ENCODE measurements around the gene CNKSR1.

CNKSR1 gene

DNA sequence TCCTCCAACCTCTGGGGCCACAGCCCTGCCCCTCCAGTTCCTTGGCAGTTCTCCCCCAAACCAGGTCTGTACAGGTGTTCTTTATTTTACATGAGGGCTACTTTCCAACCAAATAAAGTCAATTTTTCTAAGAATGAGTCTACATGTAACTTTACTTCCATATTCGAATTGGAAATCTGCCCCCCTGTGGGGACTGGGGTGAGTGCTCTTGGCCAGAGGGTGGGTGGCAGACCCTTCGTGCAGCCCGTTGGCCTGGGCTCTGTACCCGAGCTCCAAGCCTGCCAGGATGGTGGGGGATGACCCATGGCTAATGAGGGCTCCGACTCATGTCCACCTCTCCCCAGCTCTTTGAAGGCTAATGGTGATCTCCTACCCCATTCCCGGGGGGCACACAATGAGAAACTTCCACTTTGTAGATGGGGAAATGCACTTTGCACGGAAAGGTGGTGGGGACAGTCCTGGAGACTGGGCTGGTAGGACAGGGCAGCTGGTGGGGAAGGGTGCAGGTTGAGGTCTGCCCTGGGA lies 12.5 kb downstream of the CNKSR1 start:
- H3K27ac ChIP-seq (ENCODE audit: low read length), result no peak overlapping the region
- no peaks in the 10 kb centered on the region for H3K9me3 ChIP-seq (ENCODE audit: control insufficient read depth, low read depth, low read length)

DNA sequence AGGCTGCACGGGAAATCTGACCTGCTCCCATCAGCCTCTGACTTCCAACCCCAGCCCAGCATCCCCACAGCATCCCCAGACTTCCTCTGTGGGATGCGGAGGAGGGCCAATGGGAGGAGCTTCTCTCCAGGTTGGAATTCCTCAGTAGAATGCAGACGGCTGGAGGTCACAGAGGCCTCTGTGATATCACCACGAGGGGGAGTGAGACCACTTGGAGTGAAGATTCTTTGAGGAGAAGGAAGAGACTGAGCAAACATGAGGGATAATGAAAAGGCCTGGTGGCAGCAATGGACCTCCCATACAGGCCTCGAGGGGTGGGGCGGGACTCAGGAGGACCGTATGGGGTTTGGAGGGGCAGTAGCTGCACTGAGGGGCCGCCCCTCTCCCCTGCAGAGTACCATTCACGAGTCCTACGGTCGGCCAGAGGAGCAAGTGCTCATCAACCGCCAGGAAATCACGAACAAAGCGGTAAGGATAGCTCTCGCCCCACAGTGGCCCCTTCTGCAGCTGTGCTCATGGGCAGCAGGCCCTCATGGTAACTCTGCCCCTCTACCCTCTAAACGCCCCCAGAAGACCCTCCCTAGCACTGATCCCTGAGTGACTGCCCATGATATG lies 13.2 kb downstream of the CNKSR1 start, which contains the start of gene CATSPER4:
CATSPER4 (plus strand) TSS at position 230 of the 615 bp plus-strand sequence; CDS start at position 256, 26 bp downstream.
- Histone ChIP-seq H3K9ac (ENCODE audit: low read length) (no peak within 1 kb of the TSS), H3K4me3 (ENCODE audit: low read length) (no peak within 1 kb of the TSS), H3K27me3 (ENCODE audit: control insufficient read depth, insufficient read depth, low read length) (no peaks in the 10 kb centered on the region), H3K9me3 (ENCODE audit: control insufficient read depth, low read depth, low read length) (no peaks in the 10 kb centered on the region), H3K4me1 (ENCODE audit: control insufficient read depth, low read depth, low read length) (peaks cover 12% of the 10 kb centered on the region), H3K27ac (ENCODE audit: low read length) (no peak within 1 kb of the TSS), H3K36me3 (ENCODE audit: control insufficient read depth, low read depth, low read length) (peaks cover 4% of the 10 kb centered on the region)

More for the DNA sequence above, 12.5 kb downstream of the CNKSR1 start:
- peaks cover 4% of the 10 kb centered on the region for H3K36me3 ChIP-seq (ENCODE audit: control insufficient read depth, low read depth, low read length)
- no peak overlapping the region for H3K4me3 ChIP-seq (ENCODE audit: low read length)
- peaks cover 12% of the 10 kb centered on the region for H3K4me1 ChIP-seq (ENCODE audit: control insufficient read depth, low read depth, low read length)
- no peaks in the 10 kb centered on the region for H3K27me3 ChIP-seq (ENCODE audit: control insufficient read depth, insufficient read depth, low read length)
- H3K9ac ChIP-seq (ENCODE audit: low read length), result no peak overlapping the region

DNA sequence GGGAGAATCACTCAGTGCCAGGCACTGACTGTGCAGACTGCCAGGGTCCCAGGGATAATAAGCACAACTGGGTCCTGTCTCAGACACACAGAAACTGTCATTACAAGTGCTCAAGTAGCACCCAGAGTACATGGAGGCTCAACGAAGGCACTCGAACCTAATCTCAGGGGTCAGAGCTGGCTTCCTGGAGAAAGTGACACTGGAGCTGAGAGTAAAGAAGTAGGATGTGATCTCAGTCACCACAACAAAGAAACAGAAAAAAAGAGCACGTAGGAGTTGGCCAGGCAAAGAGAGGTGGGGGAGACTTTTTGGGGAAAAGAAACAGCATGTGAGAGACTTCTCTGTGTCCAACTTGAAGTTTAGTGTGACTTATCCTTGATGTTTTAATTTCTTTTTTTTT lies 14.4 kb downstream of the CNKSR1 start:
- Histone ChIP-seq H3K27me3 (ENCODE audit: control insufficient read depth, insufficient read depth, low read length) (no peaks in the 10 kb centered on the region), H3K9ac (ENCODE audit: low read length) (no peak overlapping the region), H3K4me3 (ENCODE audit: low read length) (no peak overlapping the region), H3K36me3 (ENCODE audit: control insufficient read depth, low read depth, low read length) (peaks cover 4% of the 10 kb centered on the region), H3K4me1 (ENCODE audit: control insufficient read depth, low read depth, low read length) (peaks cover 12% of the 10 kb centered on the region), H3K27ac (ENCODE audit: low read length) (no peak overlapping the region), H3K9me3 (ENCODE audit: control insufficient read depth, low read depth, low read length) (no peaks in the 10 kb centered on the region)

DNA sequence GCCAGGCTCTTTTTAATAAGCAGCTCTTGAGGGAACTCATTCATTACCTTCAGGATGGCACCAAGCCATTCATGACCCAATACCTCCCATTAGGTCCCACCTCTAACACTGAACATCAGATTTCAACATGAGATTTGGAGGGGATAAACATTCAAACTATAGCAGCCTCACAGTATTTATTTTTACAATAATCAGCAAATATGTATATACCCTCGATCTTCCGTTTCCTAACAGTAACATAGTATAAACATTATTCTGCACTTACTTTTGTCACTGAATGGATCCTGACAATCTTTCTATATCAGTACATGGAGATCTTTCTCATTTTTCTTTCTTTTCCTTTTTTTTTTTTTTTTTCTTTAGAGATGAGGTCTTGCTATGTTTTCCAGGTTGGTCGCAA lies 18.5 kb downstream of the CNKSR1 start:
- Histone ChIP-seq H3K4me3 (ENCODE audit: low read length) (no peak overlapping the region), H3K36me3 (ENCODE audit: control insufficient read depth, low read depth, low read length) (no peaks in the 10 kb centered on the region), H3K9ac (ENCODE audit: low read length) (no peak overlapping the region), H3K27ac (ENCODE audit: low read length) (no peak overlapping the region), H3K9me3 (ENCODE audit: control insufficient read depth, low read depth, low read length) (no peaks in the 10 kb centered on the region), H3K27me3 (ENCODE audit: control insufficient read depth, insufficient read depth, low read length) (no peaks in the 10 kb centered on the region), H3K4me1 (ENCODE audit: control insufficient read depth, low read depth, low read length) (peaks cover 3% of the 10 kb centered on the region)

DNA sequence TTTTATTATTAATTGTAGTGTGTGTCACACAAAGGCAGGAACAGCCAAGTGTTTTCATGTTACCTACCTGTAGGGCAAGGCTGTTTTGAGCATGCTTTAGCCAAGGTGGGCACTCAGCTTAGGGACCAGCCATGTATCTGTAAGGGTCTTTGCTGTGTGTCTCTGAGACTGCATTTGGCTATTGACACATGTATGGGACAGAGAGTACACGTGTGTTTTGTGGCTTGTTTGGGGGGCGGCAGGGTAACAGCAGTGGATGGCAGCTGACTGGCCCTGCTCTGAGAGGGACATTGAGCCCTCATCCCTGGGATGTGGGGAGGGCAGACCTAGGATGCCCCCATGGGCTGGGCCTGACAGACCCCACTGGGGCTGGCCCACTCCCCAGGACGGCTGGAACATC lies 20.0 kb downstream of the CNKSR1 start:
- Histone ChIP-seq H3K27me3 (ENCODE audit: control insufficient read depth, insufficient read depth, low read length) (no peaks in the 10 kb centered on the region), H3K9me3 (ENCODE audit: control insufficient read depth, low read depth, low read length) (no peaks in the 10 kb centered on the region), H3K36me3 (ENCODE audit: control insufficient read depth, low read depth, low read length) (no peaks in the 10 kb centered on the region), H3K4me1 (ENCODE audit: control insufficient read depth, low read depth, low read length) (no peaks in the 10 kb centered on the region), H3K4me3 (ENCODE audit: low read length) (no peak overlapping the region), H3K27ac (ENCODE audit: low read length) (no peak overlapping the region), H3K9ac (ENCODE audit: low read length) (no peak overlapping the region)

DNA sequence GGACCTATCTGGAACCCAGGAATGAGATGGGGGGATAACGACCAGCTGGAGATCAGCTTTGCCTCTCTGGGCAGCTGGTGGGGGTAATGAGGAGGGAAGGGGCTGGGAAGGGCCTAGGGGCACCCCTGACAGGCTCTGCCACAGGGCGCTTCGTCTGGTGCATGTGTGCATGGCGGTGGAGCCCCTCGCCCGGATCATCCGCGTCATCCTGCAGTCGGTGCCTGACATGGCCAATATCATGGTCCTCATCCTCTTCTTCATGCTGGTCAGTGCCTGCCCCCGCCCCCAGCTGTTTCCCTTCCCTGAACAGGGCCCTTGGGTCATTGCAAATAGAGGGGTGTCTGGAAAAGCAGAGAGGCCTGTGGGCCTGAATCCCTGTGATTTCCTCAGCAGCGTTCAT lies 20.5 kb downstream of the CNKSR1 start:
- no peaks in the 10 kb centered on the region for H3K9me3 ChIP-seq (ENCODE audit: control insufficient read depth, low read depth, low read length)
- no peak overlapping the region for H3K27ac ChIP-seq (ENCODE audit: low read length)
- H3K27me3 ChIP-seq (ENCODE audit: control insufficient read depth, insufficient read depth, low read length), result peaks cover 3% of the 10 kb centered on the region
- H3K9ac ChIP-seq (ENCODE audit: low read length), result no peak overlapping the region
- no peaks in the 10 kb centered on the region for H3K4me1 ChIP-seq (ENCODE audit: control insufficient read depth, low read depth, low read length)
- no peaks in the 10 kb centered on the region for H3K36me3 ChIP-seq (ENCODE audit: control insufficient read depth, low read depth, low read length)
- H3K4me3 ChIP-seq (ENCODE audit: low read length), result no peak overlapping the region

DNA sequence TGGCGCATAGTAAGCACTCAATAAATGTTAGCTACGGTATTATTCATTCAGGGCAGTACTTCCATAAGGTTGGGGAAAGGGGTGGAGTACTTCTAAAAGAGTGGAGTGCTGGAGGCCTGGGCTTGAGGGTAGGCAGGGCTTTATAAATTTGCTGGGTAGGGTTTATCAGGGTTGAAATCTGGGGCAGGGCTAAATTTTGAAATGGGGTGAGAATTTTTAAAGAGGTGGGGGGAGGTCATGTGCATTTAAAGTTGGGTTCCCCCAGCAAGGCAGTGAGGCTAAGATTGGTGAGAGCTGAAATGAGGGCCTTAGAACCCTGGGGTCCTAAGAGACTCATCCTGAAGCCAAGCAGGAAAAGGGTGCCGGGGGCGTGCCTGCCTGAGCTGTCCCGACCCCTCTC lies 23.1 kb downstream of the CNKSR1 start:
- no peak overlapping the region for H3K27ac ChIP-seq (ENCODE audit: low read length)
- no peak overlapping the region for H3K9ac ChIP-seq (ENCODE audit: low read length)
- no peaks in the 10 kb centered on the region for H3K36me3 ChIP-seq (ENCODE audit: control insufficient read depth, low read depth, low read length)
- H3K4me1 ChIP-seq (ENCODE audit: control insufficient read depth, low read depth, low read length), result no peaks in the 10 kb centered on the region
- peak overlapping the region; percentile 54 for H3K4me3 ChIP-seq (ENCODE audit: low read length)
- H3K9me3 ChIP-seq (ENCODE audit: control insufficient read depth, low read depth, low read length), result no peaks in the 10 kb centered on the region
- H3K27me3 ChIP-seq (ENCODE audit: control insufficient read depth, insufficient read depth, low read length), result peaks cover 6% of the 10 kb centered on the region

DNA sequence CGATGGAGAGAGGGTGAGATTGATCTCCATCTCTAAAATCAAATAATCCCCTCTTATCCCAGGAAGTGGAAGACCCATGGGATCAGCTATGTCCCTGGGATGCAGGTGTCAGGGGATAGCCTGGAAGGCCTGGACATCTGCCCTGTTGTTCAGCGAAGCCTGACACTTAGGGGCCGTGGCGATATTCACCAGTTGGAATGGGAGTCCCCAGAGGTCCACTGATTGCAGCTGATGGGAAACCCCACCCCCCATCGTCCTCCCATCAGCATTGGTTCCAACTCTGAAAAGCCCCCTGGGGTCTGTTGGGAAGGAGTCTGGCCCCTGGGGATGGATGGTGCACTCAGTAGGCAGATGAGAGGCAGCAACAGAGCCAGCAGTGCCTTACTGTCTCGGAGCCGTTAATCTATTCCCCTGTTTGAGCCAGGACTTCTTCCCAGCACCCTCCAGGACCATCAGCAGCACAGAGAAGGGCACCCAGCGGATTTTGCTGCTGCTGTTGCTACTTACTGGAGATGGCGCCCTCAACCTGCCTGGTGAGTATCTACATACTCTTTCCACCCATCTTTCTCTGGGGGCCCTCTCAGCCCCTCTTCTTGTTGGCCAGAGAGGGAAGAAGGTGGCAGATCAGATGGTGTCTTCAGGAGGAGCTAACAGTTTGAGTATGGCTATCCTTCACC lies 26.5 kb downstream of the CNKSR1 start:
- peaks cover 6% of the 10 kb centered on the region for H3K27me3 ChIP-seq (ENCODE audit: control insufficient read depth, insufficient read depth, low read length)
- H3K4me1 ChIP-seq (ENCODE audit: control insufficient read depth, low read depth, low read length), result no peaks in the 10 kb centered on the region
- H3K9me3 ChIP-seq (ENCODE audit: control insufficient read depth, low read depth, low read length), result no peaks in the 10 kb centered on the region
- H3K4me3 ChIP-seq (ENCODE audit: low read length), result no peak overlapping the region
- H3K9ac ChIP-seq (ENCODE audit: low read length), result no peak overlapping the region
- H3K27ac ChIP-seq (ENCODE audit: low read length), result no peak overlapping the region
- H3K36me3 ChIP-seq (ENCODE audit: control insufficient read depth, low read depth, low read length), result no peaks in the 10 kb centered on the region

DNA sequence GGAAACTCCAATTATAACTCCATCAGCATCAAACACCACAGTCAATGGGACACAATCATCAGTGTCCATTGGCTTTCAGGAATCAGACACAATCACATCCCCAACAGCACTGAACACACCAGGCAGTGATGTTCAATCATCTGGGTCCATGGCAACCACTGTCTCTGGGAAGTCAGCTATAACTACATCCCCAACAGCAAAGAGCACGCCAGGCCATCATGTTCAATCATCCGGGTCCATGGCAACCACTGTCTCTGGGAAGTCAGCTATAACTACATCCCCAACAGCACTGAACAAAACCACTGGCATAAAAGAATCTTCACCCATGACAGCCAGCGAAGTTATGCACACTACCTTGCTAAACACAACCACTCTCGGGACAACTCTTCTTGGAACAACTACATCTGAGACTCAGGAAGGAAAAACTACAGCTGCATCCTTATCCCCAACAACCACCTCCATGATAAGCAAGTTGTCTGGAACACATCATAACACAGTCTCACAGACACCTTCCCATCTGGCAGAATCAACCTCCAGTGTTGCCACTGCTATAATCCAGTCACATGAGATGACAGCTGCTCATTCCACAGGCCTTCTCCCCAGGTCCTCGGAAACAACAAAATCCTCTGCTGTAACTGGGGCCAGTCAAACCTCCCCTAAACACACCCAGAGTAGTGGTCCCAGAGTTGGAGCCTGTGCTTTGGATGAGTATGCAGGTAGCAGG lies 33.0 kb downstream of the CNKSR1 start:
- Histone ChIP-seq H3K27ac (ENCODE audit: low read length) (no peak overlapping the region), H3K9me3 (ENCODE audit: control insufficient read depth, low read depth, low read length) (no peaks in the 10 kb centered on the region), H3K36me3 (ENCODE audit: control insufficient read depth, low read depth, low read length) (no peaks in the 10 kb centered on the region), H3K4me1 (ENCODE audit: control insufficient read depth, low read depth, low read length) (no peaks in the 10 kb centered on the region), H3K9ac (ENCODE audit: low read length) (no peak overlapping the region), H3K4me3 (ENCODE audit: low read length) (no peak overlapping the region), H3K27me3 (ENCODE audit: control insufficient read depth, insufficient read depth, low read length) (no peaks in the 10 kb centered on the region)

DNA sequence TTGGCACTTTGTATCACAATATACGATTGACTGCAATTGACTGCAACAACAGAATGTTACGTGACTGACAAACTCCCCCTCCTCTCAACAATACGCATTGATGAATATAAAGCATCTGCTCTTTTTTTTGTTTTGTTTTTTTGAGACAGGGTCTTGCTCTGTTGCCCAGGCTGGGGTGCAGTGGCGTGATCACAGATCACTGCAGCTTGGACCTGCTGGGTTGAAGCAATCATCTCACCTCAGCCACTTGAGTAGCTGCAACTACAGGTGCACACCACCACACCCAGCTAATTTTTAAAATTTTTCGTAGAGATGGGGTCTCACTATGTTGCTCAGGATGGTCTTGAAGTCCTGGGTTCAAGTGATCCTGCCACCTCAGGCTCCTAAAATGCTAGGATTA lies 35.4 kb downstream of the CNKSR1 start:
- Histone ChIP-seq H3K9me3 (ENCODE audit: control insufficient read depth, low read depth, low read length) (no peaks in the 10 kb centered on the region), H3K27me3 (ENCODE audit: control insufficient read depth, insufficient read depth, low read length) (no peaks in the 10 kb centered on the region), H3K27ac (ENCODE audit: low read length) (no peak overlapping the region), H3K9ac (ENCODE audit: low read length) (no peak overlapping the region), H3K36me3 (ENCODE audit: control insufficient read depth, low read depth, low read length) (no peaks in the 10 kb centered on the region), H3K4me3 (ENCODE audit: low read length) (no peak overlapping the region), H3K4me1 (ENCODE audit: control insufficient read depth, low read depth, low read length) (no peaks in the 10 kb centered on the region)

DNA sequence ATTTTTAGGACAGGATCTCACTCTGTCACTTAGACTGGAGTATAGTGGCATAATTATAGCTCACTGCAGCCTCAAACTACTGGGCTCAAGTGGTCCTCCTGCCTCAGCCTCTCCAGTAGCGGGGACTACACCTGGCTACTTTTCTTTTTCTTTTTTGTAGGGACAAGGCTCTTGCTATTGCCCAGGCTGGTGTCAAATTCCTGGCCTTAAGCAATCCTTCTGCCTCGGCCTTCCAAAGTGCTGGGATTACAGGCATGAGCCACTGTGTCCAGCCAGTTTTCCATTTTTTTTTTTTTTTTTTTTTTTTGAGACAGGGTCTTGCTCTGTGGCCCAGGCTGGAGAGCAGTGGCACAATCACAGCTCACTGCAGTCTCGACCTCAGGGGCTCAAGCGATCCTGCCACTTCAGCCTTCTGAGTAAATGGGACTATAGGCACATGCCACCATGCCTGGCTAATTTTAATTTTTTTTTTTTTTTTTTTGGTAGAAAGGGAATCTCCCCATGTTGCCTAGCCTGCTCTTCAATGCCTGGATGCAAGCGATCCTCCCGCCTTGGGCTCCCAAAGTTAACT lies 36.1 kb downstream of the CNKSR1 start:
- no peaks in the 10 kb centered on the region for H3K27me3 ChIP-seq (ENCODE audit: control insufficient read depth, insufficient read depth, low read length)

More for the DNA sequence above, 36.1 kb downstream of the CNKSR1 start:
- H3K27ac ChIP-seq (ENCODE audit: low read length), result no peak overlapping the region
- H3K4me3 ChIP-seq (ENCODE audit: low read length), result no peak overlapping the region
- no peak overlapping the region for H3K9ac ChIP-seq (ENCODE audit: low read length)
- H3K4me1 ChIP-seq (ENCODE audit: control insufficient read depth, low read depth, low read length), result no peaks in the 10 kb centered on the region
- no peaks in the 10 kb centered on the region for H3K9me3 ChIP-seq (ENCODE audit: control insufficient read depth, low read depth, low read length)
- no peaks in the 10 kb centered on the region for H3K36me3 ChIP-seq (ENCODE audit: control insufficient read depth, low read depth, low read length)

All from iPS-18a (cell line).